ENCODE measurements around the gene PARD6A.

- TF ChIP-seq POLR2A (IDR thresholded peaks at IDR 0.05; ENCODE audit: low read depth, low read length) (no peak), POLR2AphosphoS5 (IDR thresholded peaks at IDR 0.05; ENCODE audit: low read depth, low read length) (no peak; the same call in 1 of the 2 replicates)
Observed at GRCh38 chr16:67660564-67661028, at the start of gene PARD6A.

All from GM12892 (cell line).